GM23338 (cell line): ENCODE measurements around the gene CACNA1A. TPM values are rescaled to one million over a fixed set of nuclear protein-coding genes. Genes with fewer than 3 reads are reported as not detected.

Experiments used
- ATAC-seq: fragments of 200-7000 bp; cut with Tn5 transposase; 3 replicates; pipeline ENCODE4 v1.9.1; 2020
- DNase-seq: peaks from one replicate; pipeline ENCODE4 v3.0.0-alpha.2; 2015; ENCODE audit warnings: low spot score
- H2AFZ ChIP-seq: fragments of 200-600 bp; sonication (generic); 2 replicates; pipeline ENCODE4 v1.8.0; 2016; ENCODE audit warnings: antibody characterized with exemption, mild to moderate bottlenecking, moderate library complexity
- H3F3A ChIP-seq: fragments of 200-600 bp; sonication (generic); replicated peaks from 2 replicates; pipeline ENCODE4 v1.8.0; 2017; ENCODE audit warnings: antibody characterized with exemption, mixed run types, low read depth
- H3K27ac ChIP-seq: fragments of 200-600 bp; sonication (generic); 2 replicates; pipeline ENCODE4 v1.6.1; 2016; ENCODE audit warnings: low read depth
- H3K27me3 ChIP-seq: fragments of 200-600 bp; sonication (generic); 2 replicates; pipeline ENCODE4 v1.8.0; 2016; ENCODE audit warnings: mild to moderate bottlenecking, mixed run types, moderate library complexity; ENCODE audit not compliant: insufficient read depth
- H3K36me3 ChIP-seq: fragments of 200-600 bp; sonication (generic); 2 replicates; pipeline ENCODE4 v1.8.0; 2016; ENCODE audit warnings: mild to moderate bottlenecking; ENCODE audit not compliant: insufficient read depth
- H3K4me1 ChIP-seq: fragments of 200-600 bp; sonication (generic); 2 replicates; pipeline ENCODE4 v1.8.0; 2016; ENCODE audit warnings: mild to moderate bottlenecking, moderate library complexity; ENCODE audit not compliant: insufficient read depth
- H3K4me2 ChIP-seq: fragments of 200-600 bp; sonication (generic); 2 replicates; pipeline ENCODE4 v1.7.1; 2017; ENCODE audit warnings: mixed run types
- H3K4me3 ChIP-seq: fragments of 200-600 bp; sonication (generic); 2 replicates; pipeline ENCODE4 v1.6.1; 2016; ENCODE audit warnings: mixed run types
- H3K79me2 ChIP-seq: fragments of 200-600 bp; sonication (generic); replicated peaks from 2 replicates; pipeline ENCODE4 v1.8.0; 2017; ENCODE audit warnings: mild to moderate bottlenecking; ENCODE audit not compliant: insufficient read depth
- H3K9me2 ChIP-seq: fragments of 200-600 bp; sonication (generic); 2 replicates; pipeline ENCODE4 v1.8.0; 2017; ENCODE audit not compliant: insufficient read depth
- H4K20me1 ChIP-seq: fragments of 200-600 bp; sonication (generic); replicated peaks from 2 replicates; pipeline ENCODE4 v1.8.0; 2017; ENCODE audit warnings: mild to moderate bottlenecking; ENCODE audit not compliant: insufficient read depth
- H3K27ac Mint-ChIP-seq: 2 replicates; pipeline ENCODE4 v1.8.0; 2020; ENCODE audit warnings: inconsistent platforms, mild to moderate bottlenecking, moderate library complexity, mixed read lengths
- H3K27me3 Mint-ChIP-seq: 3 replicates; pipeline ENCODE4 v1.8.0; 2022; ENCODE audit warnings: low read depth, mild to moderate bottlenecking, moderate library complexity, mixed read lengths, inconsistent platforms; ENCODE audit not compliant: insufficient read depth, poor library complexity
- H3K36me3 Mint-ChIP-seq: 3 replicates; pipeline ENCODE4 v1.8.0; 2021; ENCODE audit warnings: low read depth, mild to moderate bottlenecking, inconsistent platforms, moderate library complexity, mixed read lengths
- H3K4me1 Mint-ChIP-seq: 3 replicates; pipeline ENCODE4 v1.8.0; 2020; ENCODE audit warnings: mild to moderate bottlenecking, inconsistent platforms, mixed read lengths
- H3K4me3 Mint-ChIP-seq: 3 replicates; pipeline ENCODE4 v1.8.0; 2021; ENCODE audit warnings: moderate library complexity, mild to moderate bottlenecking, inconsistent platforms, mixed read lengths
- H3K9me3 Mint-ChIP-seq: 3 replicates; pipeline ENCODE4 v1.8.0; 2020; ENCODE audit warnings: moderate library complexity, mild to moderate bottlenecking, inconsistent platforms, mixed read lengths
- CREB1 ChIP-seq: fragments of 250-450 bp; sonication (Bioruptor Pico); IDR thresholded peaks from 2 replicates; pipeline ENCODE4 v1.5.0; 2020; ENCODE audit warnings: low read depth, mild to moderate bottlenecking, moderate library complexity
- EZH2 ChIP-seq: fragments of 200-600 bp; sonication (generic); IDR thresholded peaks from one replicate; pipeline ENCODE4 v1.8.0; 2017; ENCODE audit warnings: antibody characterized with exemption, mild to moderate bottlenecking, low read depth; ENCODE audit not compliant: unreplicated experiment
- EZH2phosphoT487 ChIP-seq: fragments of 200-600 bp; sonication (generic); IDR thresholded peaks from one replicate; pipeline ENCODE4 v1.8.1; 2018; ENCODE audit warnings: antibody characterized with exemption; ENCODE audit not compliant: unreplicated experiment
- POLR2AphosphoS5 ChIP-seq: IDR thresholded peaks from 2 replicates; pipeline ENCODE4 v1.6.1; 2016; ENCODE audit warnings: antibody characterized with exemption, low read depth
- STAT1 ChIP-seq: IDR thresholded peaks from one replicate; pipeline ENCODE4 v1.6.1; 2016; ENCODE audit warnings: antibody characterized with exemption; ENCODE audit not compliant: unreplicated experiment
- ZNF114 ChIP-seq: fragments of 250-450 bp; sonication (Bioruptor Pico); IDR thresholded peaks from 2 replicates; pipeline ENCODE4 v1.5.0; 2020; ENCODE audit warnings: mild to moderate bottlenecking, moderate library complexity
- polyA plus RNA-seq: library from polyadenylated mRNA; unstranded; fragments of >200 nt; fragmentation: Nextera tagmentation; extraction: Ambion mirVana; gene quantifications from 2 replicates; pipeline ENCODE4 v1.2.1, GENCODE V29; 2016
- total RNA-seq: library from RNA; depleted of rRNA; stranded (reverse); fragments of >200 nt; shearing (Covaris generic); gene quantifications from 2 replicates; pipeline ENCODE4 v1.2.3, GENCODE V29; 2014
- TF ChIP-seq, protein P1 (sequence below), 2 experiments: fragments of 200-600 bp in 1 of 2; sonication (generic) in 1 of 2; conservative IDR thresholded peaks; 2 replicates each; pipeline versions ENCODE4 v1.5.1 to v1.6.1; 2016 to 2017; ENCODE audit warnings: antibody characterized with exemption in 2 of 2, low read depth in 2 of 2, mild to moderate bottlenecking in 2 of 2, moderate library complexity in 1 of 2
- TF ChIP-seq, protein P2 (sequence below): fragments of 250-450 bp; sonication (Bioruptor Pico); IDR thresholded peaks from 2 replicates; pipeline ENCODE4 v1.5.0; 2020; ENCODE audit warnings: mild to moderate bottlenecking, moderate library complexity

CACNA1A gene
- total and polyA plus RNA-seq, 2 experiments from 2014 or later = 7.4 to 20.3 TPM

DNA sequence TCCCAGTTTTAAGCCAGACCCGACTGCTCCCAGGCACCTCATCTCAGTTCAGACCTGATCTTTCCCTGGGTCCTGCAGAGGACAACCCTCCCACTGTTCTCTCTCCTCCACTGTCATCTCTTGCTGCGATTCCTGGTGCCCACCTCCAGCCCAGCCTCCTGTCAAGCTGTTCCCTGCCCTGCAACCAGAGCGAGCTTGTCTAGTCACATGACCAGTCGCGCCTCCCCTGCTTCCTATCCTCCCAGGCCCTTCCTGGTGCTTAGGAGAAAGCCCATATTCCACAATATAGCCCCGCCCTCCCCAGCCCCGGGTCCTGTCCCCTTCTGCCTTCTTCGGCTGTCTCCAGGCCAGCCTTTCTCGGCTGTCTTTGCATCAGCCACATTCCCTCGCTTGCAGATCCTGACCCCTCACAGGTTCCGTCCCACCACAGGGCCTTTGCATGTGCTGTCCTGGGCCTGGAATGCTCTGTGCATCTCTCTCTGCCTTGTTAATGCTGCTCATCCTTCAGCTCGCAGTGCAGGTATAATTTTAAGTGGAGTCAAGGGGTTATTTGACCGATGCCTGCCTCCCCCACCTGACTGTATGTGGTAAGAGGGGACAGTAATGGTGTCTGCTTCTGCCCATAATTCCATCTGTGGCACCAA is 267.3 kb downstream of the CACNA1A start:
- H3K27me3 ChIP-seq = no peaks in the 10 kb centered on the region
- Mint-ChIP-seq H3K27ac (no peak overlapping the region), H3K4me3 (no peak overlapping the region), H3K27me3 (peaks cover 17% of the 10 kb centered on the region), H3K36me3 (peaks cover 22% of the 10 kb centered on the region), H3K9me3 (peaks cover 21% of the 10 kb centered on the region), H3K4me1 (peaks cover 27% of the 10 kb centered on the region)
- no peaks in the 10 kb centered on the region for H4K20me1 ChIP-seq
- H3K9me2 ChIP-seq = no peaks in the 10 kb centered on the region
- H3K79me2 ChIP-seq = no peaks in the 10 kb centered on the region
- no peaks in the 10 kb centered on the region for H3K36me3 ChIP-seq
- no peak overlapping the region for H3K4me2 ChIP-seq
- 0 out of 2 replicates have a peak, but pooled peaks cover 6% of the 10 kb centered on the region for H3F3A ChIP-seq
- H2AFZ ChIP-seq = no peak overlapping the region
- no peak for TF ChIP-seq STAT1
- TF ChIP-seq EZH2 = no peak
- no peak for TF ChIP-seq ZNF114 (CRISPR knock-in tag)
- no peak for TF ChIP-seq POLR2AphosphoS5
- DNase-seq (no peak), ATAC-seq (no peak)
- H3K27ac ChIP-seq = no peak overlapping the region
- no peak overlapping the region for H3K4me3 ChIP-seq
- peaks cover 19% of the 10 kb centered on the region for H3K4me1 ChIP-seq

DNA sequence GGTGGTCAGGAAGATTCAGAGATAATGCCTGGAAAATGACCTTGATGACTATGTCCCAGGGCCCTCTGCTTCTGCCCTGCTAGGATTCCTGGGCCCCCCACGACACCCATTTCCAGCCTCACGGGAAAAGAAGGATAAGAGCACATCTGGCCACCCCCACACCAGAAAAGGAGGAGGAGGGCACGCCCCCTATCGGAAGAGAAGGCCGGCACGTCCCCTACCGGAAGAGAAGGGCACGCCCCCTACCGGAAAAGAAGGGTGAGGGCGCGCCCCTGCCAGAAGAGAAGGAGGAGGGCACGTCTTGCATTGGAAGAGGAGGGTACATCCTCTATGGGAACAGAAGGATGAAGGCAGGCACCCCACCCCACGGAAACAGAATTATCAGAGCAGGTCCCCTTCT is 271.8 kb downstream of the CACNA1A start:
- DNase-seq = peak; percentile 94
- no peak overlapping the region for H3K27ac ChIP-seq
- H3F3A ChIP-seq = no peaks in the 10 kb centered on the region
- H3K4me1 ChIP-seq = peaks cover 8% of the 10 kb centered on the region
- no peak overlapping the region for H3K4me2 ChIP-seq
- Mint-ChIP-seq H3K4me3 (no peak overlapping the region), H3K27ac (no peak overlapping the region), H3K36me3 (peaks cover 27% of the 10 kb centered on the region), H3K9me3 (peaks cover 21% of the 10 kb centered on the region), H3K27me3 (peaks cover 20% of the 10 kb centered on the region), H3K4me1 (peaks cover 15% of the 10 kb centered on the region)
- ATAC-seq = peak; percentile 88
- no peak overlapping the region for H2AFZ ChIP-seq
- H3K9me2 ChIP-seq = no peaks in the 10 kb centered on the region
- no peak overlapping the region for H3K4me3 ChIP-seq
- H4K20me1 ChIP-seq = no peaks in the 10 kb centered on the region
- TF ChIP-seq, protein P1, sequence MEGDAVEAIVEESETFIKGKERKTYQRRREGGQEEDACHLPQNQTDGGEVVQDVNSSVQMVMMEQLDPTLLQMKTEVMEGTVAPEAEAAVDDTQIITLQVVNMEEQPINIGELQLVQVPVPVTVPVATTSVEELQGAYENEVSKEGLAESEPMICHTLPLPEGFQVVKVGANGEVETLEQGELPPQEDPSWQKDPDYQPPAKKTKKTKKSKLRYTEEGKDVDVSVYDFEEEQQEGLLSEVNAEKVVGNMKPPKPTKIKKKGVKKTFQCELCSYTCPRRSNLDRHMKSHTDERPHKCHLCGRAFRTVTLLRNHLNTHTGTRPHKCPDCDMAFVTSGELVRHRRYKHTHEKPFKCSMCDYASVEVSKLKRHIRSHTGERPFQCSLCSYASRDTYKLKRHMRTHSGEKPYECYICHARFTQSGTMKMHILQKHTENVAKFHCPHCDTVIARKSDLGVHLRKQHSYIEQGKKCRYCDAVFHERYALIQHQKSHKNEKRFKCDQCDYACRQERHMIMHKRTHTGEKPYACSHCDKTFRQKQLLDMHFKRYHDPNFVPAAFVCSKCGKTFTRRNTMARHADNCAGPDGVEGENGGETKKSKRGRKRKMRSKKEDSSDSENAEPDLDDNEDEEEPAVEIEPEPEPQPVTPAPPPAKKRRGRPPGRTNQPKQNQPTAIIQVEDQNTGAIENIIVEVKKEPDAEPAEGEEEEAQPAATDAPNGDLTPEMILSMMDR (conservative IDR thresholded peaks at IDR 0.05; ENCODE audit: low read depth in 2 of 2) = peak; percentile 90 to 96
- no peak for TF ChIP-seq EZH2phosphoT487
- no peak for TF ChIP-seq POLR2AphosphoS5
- peak; percentile 10; the same call in 1 of the 2 replicates for TF ChIP-seq CREB1 (CRISPR knock-in tag)
- H3K36me3 ChIP-seq = no peaks in the 10 kb centered on the region
- no peaks in the 10 kb centered on the region for H3K27me3 ChIP-seq
- H3K79me2 ChIP-seq = no peaks in the 10 kb centered on the region

DNA sequence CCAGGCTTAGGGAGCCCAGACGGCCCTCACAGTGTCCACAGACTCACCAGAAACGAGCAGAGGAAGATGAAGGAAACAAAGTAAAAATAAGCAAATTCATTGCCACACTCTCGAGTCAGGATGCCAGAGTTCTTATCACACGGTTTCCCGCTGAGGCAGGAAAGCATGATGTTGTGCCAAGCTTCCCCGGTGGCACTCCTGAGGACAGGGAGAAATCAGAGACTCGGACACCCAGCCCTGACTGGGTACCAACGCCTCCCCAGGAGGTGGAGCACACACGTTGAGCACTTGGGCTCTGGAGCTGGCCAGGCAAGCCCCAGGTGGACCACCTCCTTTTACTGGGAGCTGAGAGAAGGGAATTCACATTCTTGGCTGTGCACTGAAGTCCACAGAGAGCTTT is 274.6 kb downstream of the CACNA1A start:
- H3K9me2 ChIP-seq = no peaks in the 10 kb centered on the region
- peaks cover 13% of the 10 kb centered on the region for H3K4me1 Mint-ChIP-seq
- no peak overlapping the region for H2AFZ ChIP-seq
- no peaks in the 10 kb centered on the region for H3K36me3 ChIP-seq
- peaks cover 14% of the 10 kb centered on the region for H3K27me3 Mint-ChIP-seq
- H3K79me2 ChIP-seq = no peaks in the 10 kb centered on the region
- no peak overlapping the region for H3K4me3 Mint-ChIP-seq
- no peak overlapping the region for H3K27ac Mint-ChIP-seq
- H3K4me2 ChIP-seq = no peak overlapping the region
- H3K4me3 ChIP-seq = no peak overlapping the region
- no peaks in the 10 kb centered on the region for H3K27me3 ChIP-seq
- H3K27ac ChIP-seq = no peak overlapping the region
- H3K4me1 ChIP-seq = no peaks in the 10 kb centered on the region
- no peaks in the 10 kb centered on the region for H4K20me1 ChIP-seq
- H3K36me3 Mint-ChIP-seq = peaks cover 25% of the 10 kb centered on the region
- no peaks in the 10 kb centered on the region; the same call in 1 of the 2 replicates for H3F3A ChIP-seq
- no peak for ATAC-seq
- DNase-seq = no peak
- peaks cover 19% of the 10 kb centered on the region for H3K9me3 Mint-ChIP-seq
- TF ChIP-seq, protein P2, sequence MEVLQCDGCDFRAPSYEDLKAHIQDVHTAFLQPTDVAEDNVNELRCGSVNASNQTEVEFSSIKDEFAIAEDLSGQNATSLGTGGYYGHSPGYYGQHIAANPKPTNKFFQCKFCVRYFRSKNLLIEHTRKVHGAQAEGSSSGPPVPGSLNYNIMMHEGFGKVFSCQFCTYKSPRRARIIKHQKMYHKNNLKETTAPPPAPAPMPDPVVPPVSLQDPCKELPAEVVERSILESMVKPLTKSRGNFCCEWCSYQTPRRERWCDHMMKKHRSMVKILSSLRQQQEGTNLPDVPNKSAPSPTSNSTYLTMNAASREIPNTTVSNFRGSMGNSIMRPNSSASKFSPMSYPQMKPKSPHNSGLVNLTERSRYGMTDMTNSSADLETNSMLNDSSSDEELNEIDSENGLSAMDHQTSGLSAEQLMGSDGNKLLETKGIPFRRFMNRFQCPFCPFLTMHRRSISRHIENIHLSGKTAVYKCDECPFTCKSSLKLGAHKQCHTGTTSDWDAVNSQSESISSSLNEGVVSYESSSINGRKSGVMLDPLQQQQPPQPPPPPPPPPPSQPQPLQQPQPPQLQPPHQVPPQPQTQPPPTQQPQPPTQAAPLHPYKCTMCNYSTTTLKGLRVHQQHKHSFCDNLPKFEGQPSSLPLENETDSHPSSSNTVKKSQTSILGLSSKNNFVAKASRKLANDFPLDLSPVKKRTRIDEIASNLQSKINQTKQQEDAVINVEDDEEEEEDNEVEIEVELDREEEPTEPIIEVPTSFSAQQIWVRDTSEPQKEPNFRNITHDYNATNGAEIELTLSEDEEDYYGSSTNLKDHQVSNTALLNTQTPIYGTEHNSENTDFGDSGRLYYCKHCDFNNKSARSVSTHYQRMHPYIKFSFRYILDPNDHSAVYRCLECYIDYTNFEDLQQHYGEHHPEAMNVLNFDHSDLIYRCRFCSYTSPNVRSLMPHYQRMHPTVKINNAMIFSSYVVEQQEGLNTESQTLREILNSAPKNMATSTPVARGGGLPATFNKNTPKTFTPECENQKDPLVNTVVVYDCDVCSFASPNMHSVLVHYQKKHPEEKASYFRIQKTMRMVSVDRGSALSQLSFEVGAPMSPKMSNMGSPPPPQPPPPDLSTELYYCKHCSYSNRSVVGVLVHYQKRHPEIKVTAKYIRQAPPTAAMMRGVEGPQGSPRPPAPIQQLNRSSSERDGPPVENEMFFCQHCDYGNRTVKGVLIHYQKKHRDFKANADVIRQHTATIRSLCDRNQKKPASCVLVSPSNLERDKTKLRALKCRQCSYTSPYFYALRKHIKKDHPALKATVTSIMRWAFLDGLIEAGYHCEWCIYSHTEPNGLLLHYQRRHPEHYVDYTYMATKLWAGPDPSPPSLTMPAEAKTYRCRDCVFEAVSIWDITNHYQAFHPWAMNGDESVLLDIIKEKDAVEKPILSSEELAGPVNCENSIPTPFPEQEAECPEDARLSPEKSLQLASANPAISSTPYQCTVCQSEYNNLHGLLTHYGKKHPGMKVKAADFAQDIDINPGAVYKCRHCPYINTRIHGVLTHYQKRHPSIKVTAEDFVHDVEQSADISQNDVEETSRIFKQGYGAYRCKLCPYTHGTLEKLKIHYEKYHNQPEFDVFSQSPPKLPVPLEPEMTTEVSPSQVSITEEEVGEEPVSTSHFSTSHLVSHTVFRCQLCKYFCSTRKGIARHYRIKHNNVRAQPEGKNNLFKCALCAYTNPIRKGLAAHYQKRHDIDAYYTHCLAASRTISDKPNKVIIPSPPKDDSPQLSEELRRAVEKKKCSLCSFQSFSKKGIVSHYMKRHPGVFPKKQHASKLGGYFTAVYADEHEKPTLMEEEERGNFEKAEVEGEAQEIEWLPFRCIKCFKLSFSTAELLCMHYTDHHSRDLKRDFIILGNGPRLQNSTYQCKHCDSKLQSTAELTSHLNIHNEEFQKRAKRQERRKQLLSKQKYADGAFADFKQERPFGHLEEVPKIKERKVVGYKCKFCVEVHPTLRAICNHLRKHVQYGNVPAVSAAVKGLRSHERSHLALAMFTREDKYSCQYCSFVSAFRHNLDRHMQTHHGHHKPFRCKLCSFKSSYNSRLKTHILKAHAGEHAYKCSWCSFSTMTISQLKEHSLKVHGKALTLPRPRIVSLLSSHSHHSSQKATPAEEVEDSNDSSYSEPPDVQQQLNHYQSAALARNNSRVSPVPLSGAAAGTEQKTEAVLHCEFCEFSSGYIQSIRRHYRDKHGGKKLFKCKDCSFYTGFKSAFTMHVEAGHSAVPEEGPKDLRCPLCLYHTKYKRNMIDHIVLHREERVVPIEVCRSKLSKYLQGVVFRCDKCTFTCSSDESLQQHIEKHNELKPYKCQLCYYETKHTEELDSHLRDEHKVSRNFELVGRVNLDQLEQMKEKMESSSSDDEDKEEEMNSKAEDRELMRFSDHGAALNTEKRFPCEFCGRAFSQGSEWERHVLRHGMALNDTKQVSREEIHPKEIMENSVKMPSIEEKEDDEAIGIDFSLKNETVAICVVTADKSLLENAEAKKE (CRISPR knock-in tag) = no peak
